HG03442 (cell line): ENCODE data around the gene VAV1.

Experiments
- ATAC-seq: cut with Tn5 transposase; IDR thresholded peaks from one replicate; pipeline ENCODE4 v1.9.1; 2021; ENCODE audit warnings: mild to moderate bottlenecking, moderate library complexity; ENCODE audit not compliant: unreplicated experiment

Gene VAV1

GRCh38 chr19:6877766-6878165 lies 105.3 kb downstream of the VAV1 start:
- no peak for ATAC-seq

- no peak for ATAC-seq
Measured at GRCh38 chr19:6886277-6886897, 113.9 kb downstream of the VAV1 start.

- ATAC-seq = no peak
Measured at GRCh38 chr19:6887316-6887715, 114.8 kb downstream of the VAV1 start, which contains the start of gene ADGRE1. Gene ADGRE1, plus strand, starts transcription at chr19:6887579. Its CDS starts 30 bp downstream, at chr19:6887609.

GRCh38 chr19:6888967-6889366 lies 116.5 kb downstream of the VAV1 start:
- ATAC-seq = no peak

- ATAC-seq = no peak
Measured at GRCh38 chr19:6890401-6890913, 117.9 kb downstream of the VAV1 start.

- no peak for ATAC-seq
Measured at GRCh38 chr19:6890938-6891337, 118.4 kb downstream of the VAV1 start.

GRCh38 chr19:6891761-6892385 lies 119.4 kb downstream of the VAV1 start:
- ATAC-seq = no peak

GRCh38 chr19:6894313-6894712 lies 121.8 kb downstream of the VAV1 start:
- ATAC-seq = no peak

GRCh38 chr19:6903446-6903845 lies 130.9 kb downstream of the VAV1 start:
- ATAC-seq = no peak

- no peak for ATAC-seq
Measured at GRCh38 chr19:6906559-6907060, 134.1 kb downstream of the VAV1 start.
